Hepatocyte (in vitro differentiated cells): ENCODE data around the gene ATP2B3. TPM values are rescaled to one million over a fixed set of nuclear protein-coding genes. Genes with fewer than 3 reads are reported as not detected.

ENCODE experiments used
- DNase-seq: peaks from one replicate; pipeline ENCODE4 v3.0.0-alpha.2; 2016; ENCODE audit warnings: low spot score
- H2AFZ ChIP-seq: fragments of 200-600 bp; sonication (generic); 2 replicates; pipeline ENCODE4 v1.6.0; 2016; ENCODE audit warnings: antibody characterized with exemption, mild to moderate bottlenecking
- H3K27ac ChIP-seq: fragments of 200-600 bp; sonication (generic); 2 replicates; pipeline ENCODE4 v1.5.1; 2016; ENCODE audit warnings: mild to moderate bottlenecking
- H3K27me3 ChIP-seq: fragments of 200-600 bp; sonication (generic); 2 replicates; pipeline ENCODE4 v1.6.1; 2016
- H3K36me3 ChIP-seq: fragments of 200-600 bp; sonication (generic); replicated peaks from 2 replicates; pipeline ENCODE4 v1.5.1; 2016; ENCODE audit warnings: low read depth; ENCODE audit not compliant: insufficient read depth
- H3K4me1 ChIP-seq: fragments of 200-600 bp; sonication (generic); 2 replicates; pipeline ENCODE4 v1.5.1; 2016; ENCODE audit warnings: mild to moderate bottlenecking, moderate library complexity; ENCODE audit not compliant: insufficient read depth
- H3K4me2 ChIP-seq: fragments of 200-600 bp; sonication (generic); 2 replicates; pipeline ENCODE4 v1.6.0; 2016
- H3K4me3 ChIP-seq: fragments of 200-600 bp; sonication (generic); 2 replicates; pipeline ENCODE4 v1.5.1; 2016; ENCODE audit warnings: mild to moderate bottlenecking
- H3K79me2 ChIP-seq: fragments of 200-600 bp; sonication (generic); 2 replicates; pipeline ENCODE4 v1.6.0; 2017; ENCODE audit warnings: mild to moderate bottlenecking
- H3K9me2 ChIP-seq: fragments of 200-600 bp; sonication (generic); replicated peaks from 2 replicates; pipeline ENCODE4 v1.6.0; 2017; ENCODE audit warnings: mild to moderate bottlenecking; ENCODE audit not compliant: insufficient read depth
- H3K9me3 ChIP-seq: fragments of 200-600 bp; sonication (generic); 2 replicates; pipeline ENCODE4 v1.5.1; 2016; ENCODE audit warnings: low read depth, mild to moderate bottlenecking
- H4K20me1 ChIP-seq: fragments of 200-600 bp; sonication (generic); 2 replicates; pipeline ENCODE4 v1.6.0; 2016; ENCODE audit warnings: mild to moderate bottlenecking; ENCODE audit not compliant: insufficient read depth, poor library complexity, severe bottlenecking
- EZH2 ChIP-seq: fragments of 200-600 bp; sonication (generic); IDR thresholded peaks from 2 replicates; pipeline ENCODE4 v1.6.1; 2016; ENCODE audit warnings: antibody characterized with exemption, mild to moderate bottlenecking, borderline replicate concordance
- EZH2phosphoT487 ChIP-seq: fragments of 200-600 bp; sonication (generic); IDR thresholded peaks from one replicate; pipeline ENCODE4 v1.6.1; 2018; ENCODE audit warnings: antibody characterized with exemption, mild to moderate bottlenecking, low read depth, moderate library complexity; ENCODE audit not compliant: unreplicated experiment, severe bottlenecking
- WGBS: methylation state at CpG from one replicate; pipeline ENCODE4 v1.1.6; 2016; ENCODE audit warnings: low lambda C conversion rate; ENCODE audit errors: missing lambda C conversion rate; 5-methylcytosine and 5-hydroxymethylcytosine counted together
- polyA plus RNA-seq: library from polyadenylated mRNA; unstranded; fragments of >200 nt; fragmentation: Nextera tagmentation; extraction: Ambion mirVana; gene quantifications from 2 replicates; pipeline ENCODE4 v1.2.1, GENCODE V29; 2016
- total RNA-seq: library from RNA; depleted of rRNA; stranded (reverse); fragments of >200 nt; gene quantifications from 2 replicates; pipeline ENCODE4 v1.2.3, GENCODE V29; 2014
- TF ChIP-seq, protein P1 (sequence below): fragments of 200-600 bp; sonication (generic); IDR thresholded peaks from 2 replicates; pipeline ENCODE4 v1.5.1; 2016; ENCODE audit warnings: antibody characterized with exemption, mild to moderate bottlenecking; ENCODE audit not compliant: poor library complexity

Gene ATP2B3
- 0.12 TPM in 1 of 2 replicates, not detected in the other for total RNA-seq
- polyA plus RNA-seq, result 0.07 and 0.12 TPM in 2 replicates

DNA sequence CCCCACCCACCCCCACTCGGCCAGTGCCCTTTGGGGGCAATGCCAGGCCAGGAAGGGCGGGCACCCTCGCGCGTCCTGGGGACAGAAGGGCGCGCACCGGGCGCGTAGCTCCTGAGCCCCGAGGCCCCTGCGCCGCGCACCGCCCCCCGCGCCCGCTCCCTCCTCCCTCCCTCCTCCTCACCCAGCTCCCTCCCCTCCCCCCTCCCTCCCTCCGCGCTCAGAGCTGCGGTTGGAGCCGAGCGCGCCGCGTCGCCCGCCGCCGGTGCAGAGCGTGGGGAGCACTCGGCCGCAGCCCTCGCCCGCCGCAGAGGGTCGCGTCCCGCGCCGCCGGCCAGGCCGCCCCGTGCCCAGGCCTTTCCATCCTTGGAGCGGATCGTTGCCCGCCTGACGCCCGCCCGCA, at the start of gene ATP2B3:
Gene ATP2B3, plus strand, starts transcription at position 220 of the 400 bp plus-strand sequence. CDS start 18,606 bp downstream, outside the sequence.
- H3K36me3 ChIP-seq, result no peaks in the 10 kb centered on the region
- no peak within 1 kb of the TSS for H2AFZ ChIP-seq
- H3K27me3 ChIP-seq, result peaks cover 6% of the 10 kb centered on the region
- H3K27ac ChIP-seq, result no peak within 1 kb of the TSS
- H3K9me2 ChIP-seq, result no peaks in the 10 kb centered on the region
- no peaks in the 10 kb centered on the region for H3K79me2 ChIP-seq
- no peaks in the 10 kb centered on the region for H3K4me1 ChIP-seq
- TF ChIP-seq EZH2, result no peak
- TF ChIP-seq, protein P1, sequence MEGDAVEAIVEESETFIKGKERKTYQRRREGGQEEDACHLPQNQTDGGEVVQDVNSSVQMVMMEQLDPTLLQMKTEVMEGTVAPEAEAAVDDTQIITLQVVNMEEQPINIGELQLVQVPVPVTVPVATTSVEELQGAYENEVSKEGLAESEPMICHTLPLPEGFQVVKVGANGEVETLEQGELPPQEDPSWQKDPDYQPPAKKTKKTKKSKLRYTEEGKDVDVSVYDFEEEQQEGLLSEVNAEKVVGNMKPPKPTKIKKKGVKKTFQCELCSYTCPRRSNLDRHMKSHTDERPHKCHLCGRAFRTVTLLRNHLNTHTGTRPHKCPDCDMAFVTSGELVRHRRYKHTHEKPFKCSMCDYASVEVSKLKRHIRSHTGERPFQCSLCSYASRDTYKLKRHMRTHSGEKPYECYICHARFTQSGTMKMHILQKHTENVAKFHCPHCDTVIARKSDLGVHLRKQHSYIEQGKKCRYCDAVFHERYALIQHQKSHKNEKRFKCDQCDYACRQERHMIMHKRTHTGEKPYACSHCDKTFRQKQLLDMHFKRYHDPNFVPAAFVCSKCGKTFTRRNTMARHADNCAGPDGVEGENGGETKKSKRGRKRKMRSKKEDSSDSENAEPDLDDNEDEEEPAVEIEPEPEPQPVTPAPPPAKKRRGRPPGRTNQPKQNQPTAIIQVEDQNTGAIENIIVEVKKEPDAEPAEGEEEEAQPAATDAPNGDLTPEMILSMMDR, result no peak
- TF ChIP-seq EZH2phosphoT487, result no peak
- no peak within 1 kb of the TSS for H3K4me3 ChIP-seq
- H3K9me3 ChIP-seq, result no peaks in the 10 kb centered on the region
- WGBS, result 46% methylated on average over 12 of the region's 50 CpGs
- H3K4me2 ChIP-seq, result no peak within 1 kb of the TSS
- no peak for DNase-seq
- no peaks in the 10 kb centered on the region for H4K20me1 ChIP-seq

DNA sequence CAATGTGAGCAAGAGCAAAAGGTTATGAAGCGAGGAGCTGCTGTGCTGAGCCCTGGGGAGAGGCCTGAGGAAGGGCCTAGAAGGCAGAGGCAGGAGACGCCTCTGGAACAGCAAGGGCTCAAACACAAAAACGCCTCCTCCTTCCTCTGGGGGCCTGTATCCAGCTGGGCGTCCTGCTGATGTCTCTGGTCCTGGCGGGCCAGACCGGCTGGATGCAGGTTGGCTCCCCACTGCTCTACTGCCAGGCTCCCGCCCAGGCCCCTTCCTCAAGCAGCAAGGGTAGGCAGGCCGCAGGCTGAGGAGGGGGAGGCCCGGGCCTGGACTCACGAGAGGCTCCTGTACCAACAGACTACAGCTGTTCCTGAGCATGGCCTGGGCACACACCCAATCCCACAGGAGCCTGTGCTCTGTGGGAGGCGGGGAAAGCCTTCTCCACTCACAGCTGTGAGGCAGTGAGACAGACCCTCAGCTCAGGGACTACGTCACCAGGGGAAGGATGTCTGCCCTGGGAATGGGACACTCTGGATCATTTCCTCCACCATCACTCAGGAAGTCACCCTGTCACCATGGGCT, 49.3 kb upstream of the ATP2B3 start:
- no peak overlapping the region for H2AFZ ChIP-seq
- no peaks in the 10 kb centered on the region for H3K27me3 ChIP-seq
- H3K4me3 ChIP-seq, result no peak overlapping the region
- H3K36me3 ChIP-seq, result no peaks in the 10 kb centered on the region
- H3K9me2 ChIP-seq, result no peaks in the 10 kb centered on the region
- 86% methylated on average over 12 of the region's 12 CpGs for WGBS
- H3K79me2 ChIP-seq, result peaks cover 4% of the 10 kb centered on the region
- H3K27ac ChIP-seq, result no peak overlapping the region
- TF ChIP-seq EZH2phosphoT487, result no peak
- TF ChIP-seq EZH2, result no peak
- TF ChIP-seq, protein P1, result no peak
- no peak for DNase-seq
- H3K9me3 ChIP-seq, result no peaks in the 10 kb centered on the region
- H3K4me1 ChIP-seq, result no peaks in the 10 kb centered on the region
- no peak overlapping the region for H3K4me2 ChIP-seq
- H4K20me1 ChIP-seq, result no peaks in the 10 kb centered on the region

DNA sequence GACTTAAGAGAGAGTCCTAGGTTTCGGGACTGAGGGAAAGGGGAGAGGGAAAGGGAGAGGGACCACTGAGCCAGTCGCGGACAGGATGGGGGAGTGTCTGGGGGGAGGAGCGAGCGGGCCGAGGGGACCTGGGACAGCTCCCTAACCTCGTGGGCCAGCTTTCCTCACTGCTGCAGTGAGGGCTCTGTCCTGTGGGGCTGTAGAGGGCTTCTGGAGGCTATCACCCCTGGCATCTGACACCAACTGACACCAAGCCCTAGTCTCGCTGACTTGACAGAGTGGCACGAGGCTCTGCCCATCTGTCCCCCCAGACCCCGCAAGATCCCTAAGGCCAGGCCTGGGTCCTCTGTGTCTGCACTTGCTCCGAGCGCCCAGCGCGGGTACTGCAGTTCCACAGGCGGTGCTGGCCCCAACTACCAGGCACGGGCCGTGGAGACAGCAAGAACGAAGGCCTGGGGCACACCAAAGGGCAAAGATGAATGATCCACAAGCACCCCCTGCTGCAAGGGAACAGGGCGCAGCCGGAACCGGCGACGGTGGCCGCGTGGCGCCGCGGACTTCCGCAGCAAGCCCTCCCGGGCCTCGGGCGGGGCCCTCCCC, 47.5 kb upstream of the ATP2B3 start:
- Histone ChIP-seq H2AFZ (peak overlapping the region; percentile 58), H3K27ac (peak overlapping the region; percentile 36), H3K4me3 (peak overlapping the region; percentile 35), H3K4me2 (peak overlapping the region; percentile 86), H3K9me3 (no peaks in the 10 kb centered on the region), H3K9me2 (no peaks in the 10 kb centered on the region), H4K20me1 (no peaks in the 10 kb centered on the region), H3K79me2 (peaks cover 4% of the 10 kb centered on the region), H3K36me3 (no peaks in the 10 kb centered on the region), H3K4me1 (peaks cover under 1% of the 10 kb centered on the region), H3K27me3 (no peaks in the 10 kb centered on the region)
- WGBS, result 38% methylated on average over 23 of the region's 32 CpGs
- peak; percentile 38 for DNase-seq
- TF ChIP-seq EZH2 (no peak), EZH2phosphoT487 (no peak)
- TF ChIP-seq, protein P1, result no peak
